Trophoblast cell (in vitro differentiated cells and primary cell): ENCODE data around the gene SIRPG.

ENCODE experiments used
- DNase-seq, 2 donors: peaks; one replicate each; pipeline ENCODE4 v3.0.0-alpha.2; 2016
- H2AFZ ChIP-seq: 2 replicates; pipeline ENCODE4 v1.6.1; 2013; ENCODE audit warnings: low read length, moderate library complexity, mild to moderate bottlenecking; ENCODE audit not compliant: insufficient read depth, poor library complexity
- H2AK5ac ChIP-seq: 2 replicates; pipeline ENCODE4 v1.6.1; 2013; ENCODE audit warnings: mild to moderate bottlenecking, low read length
- H2BK120ac ChIP-seq: 2 replicates; pipeline ENCODE4 v1.6.1; 2013; ENCODE audit warnings: low read length, mild to moderate bottlenecking, moderate library complexity; ENCODE audit not compliant: insufficient read depth, poor library complexity
- H2BK12ac ChIP-seq: 2 replicates; pipeline ENCODE4 v1.6.1; 2013; ENCODE audit warnings: mild to moderate bottlenecking, low read length, moderate library complexity
- H2BK5ac ChIP-seq: 2 replicates; pipeline ENCODE4 v1.6.1; 2013; ENCODE audit warnings: low read length, low read depth, moderate library complexity, mild to moderate bottlenecking; ENCODE audit not compliant: poor library complexity
- H3K14ac ChIP-seq: 2 replicates; pipeline ENCODE4 v1.6.1; 2013; ENCODE audit warnings: mild to moderate bottlenecking, low read length
- H3K18ac ChIP-seq: 2 replicates; pipeline ENCODE4 v1.6.1; 2013; ENCODE audit warnings: mild to moderate bottlenecking, low read length
- H3K23ac ChIP-seq: 2 replicates; pipeline ENCODE4 v1.6.1; 2013; ENCODE audit warnings: low read length
- H3K27ac ChIP-seq: 2 replicates; pipeline ENCODE4 v1.5.1; 2013; ENCODE audit warnings: low read depth, mild to moderate bottlenecking, inconsistent platforms, low read length, moderate library complexity
- H3K27me3 ChIP-seq: 2 replicates; pipeline ENCODE4 v1.6.1; 2013; ENCODE audit warnings: inconsistent platforms, mild to moderate bottlenecking, low read length, moderate library complexity; ENCODE audit not compliant: insufficient read depth
- H3K36me3 ChIP-seq, 2 experiments: 1 replicate in 1 of 2; 2 replicates in 1 of 2; pipeline ENCODE4 v1.6.1; 2013; ENCODE audit warnings: low read length in 2 of 2, mild to moderate bottlenecking in 2 of 2, moderate library complexity in 1 of 2; ENCODE audit not compliant: insufficient read depth in 2 of 2, control insufficient read depth in 1 of 2
- H3K4ac ChIP-seq: 2 replicates; pipeline ENCODE4 v1.6.1; 2013; ENCODE audit warnings: low read depth, mild to moderate bottlenecking, low read length, moderate library complexity
- H3K4me1 ChIP-seq, 2 experiments: 1 replicate in 1 of 2; 2 replicates in 1 of 2; pipeline ENCODE4 v1.6.1; 2013; ENCODE audit warnings: low read length in 2 of 2, mild to moderate bottlenecking in 2 of 2, moderate library complexity in 1 of 2; ENCODE audit not compliant: insufficient read depth in 2 of 2, control insufficient read depth in 1 of 2
- H3K4me2 ChIP-seq: 2 replicates; pipeline ENCODE4 v1.6.1; 2013; ENCODE audit warnings: inconsistent platforms, mild to moderate bottlenecking, low read length, moderate library complexity
- H3K4me3 ChIP-seq: 2 replicates; pipeline ENCODE4 v1.5.1; 2013; ENCODE audit warnings: mild to moderate bottlenecking, low read depth, low read length, inconsistent platforms
- H3K79me1 ChIP-seq: one replicate; pipeline ENCODE4 v1.6.1; 2013; ENCODE audit warnings: low read length
- H3K79me2 ChIP-seq: 2 replicates; pipeline ENCODE4 v1.6.1; 2013; ENCODE audit warnings: low read length, mild to moderate bottlenecking; ENCODE audit not compliant: control insufficient read depth, insufficient read depth, poor library complexity
- H3K9ac ChIP-seq: 2 replicates; pipeline ENCODE4 v1.6.1; 2013; ENCODE audit warnings: mild to moderate bottlenecking, low read length
- H3K9me3 ChIP-seq: 2 replicates; pipeline ENCODE4 v1.6.1; 2013; ENCODE audit warnings: low read depth, mild to moderate bottlenecking, control low read depth, inconsistent platforms, low read length; ENCODE audit not compliant: insufficient read depth
- H4K12ac ChIP-seq: 2 replicates; pipeline ENCODE4 v1.6.1; 2013; ENCODE audit warnings: low read depth, mild to moderate bottlenecking, low read length, moderate library complexity
- H4K8ac ChIP-seq: 2 replicates; pipeline ENCODE4 v1.6.1; 2013; ENCODE audit warnings: low read depth, mild to moderate bottlenecking, low read length, moderate library complexity
- H4K91ac ChIP-seq: one replicate; pipeline ENCODE4 v1.6.1; 2013; ENCODE audit warnings: low read depth, mild to moderate bottlenecking, low read length, moderate library complexity
- whole genome bisulfite sequencing: extraction: QIAGEN DNeasy Blood & Tissue Kit; methylation state at CpG from one replicate; pipeline ENCODE4 v1.1.7; 2013; ENCODE audit warnings: missing lambda C conversion rate; ENCODE audit not compliant: insufficient read length, insufficient coverage; ENCODE audit errors: extremely low coverage; 5-methylcytosine and 5-hydroxymethylcytosine counted together

The SIRPG gene

GRCh38 chr20:1687053-1687452, 29.5 kb upstream of the SIRPG start:
- no peak overlapping the region for H3K4me3 ChIP-seq
- H3K9ac ChIP-seq: no peak overlapping the region
- H2BK12ac ChIP-seq: no peak overlapping the region
- H2AK5ac ChIP-seq: no peak overlapping the region
- H3K27ac ChIP-seq: no peak overlapping the region
- no peaks in the 10 kb centered on the region for H3K4me1 ChIP-seq
- H2BK120ac ChIP-seq: no peak overlapping the region
- H4K12ac ChIP-seq: no peak overlapping the region
- no peak overlapping the region for H3K18ac ChIP-seq
- H2BK5ac ChIP-seq: no peak overlapping the region
- no peaks in the 10 kb centered on the region for H3K36me3 ChIP-seq
- peaks cover 3% of the 10 kb centered on the region for H3K9me3 ChIP-seq
- H4K8ac ChIP-seq: no peak overlapping the region
- H4K91ac ChIP-seq: no peak overlapping the region
- no peaks in the 10 kb centered on the region for H3K27me3 ChIP-seq
- H3K4me2 ChIP-seq: no peak overlapping the region
- H3K23ac ChIP-seq: no peak overlapping the region
- H3K14ac ChIP-seq: no peak overlapping the region
- H2AFZ ChIP-seq: no peak overlapping the region
- H3K79me1 ChIP-seq: no peaks in the 10 kb centered on the region
- H3K4ac ChIP-seq: no peak overlapping the region
- no peaks in the 10 kb centered on the region for H3K79me2 ChIP-seq
- no peak for DNase-seq

GRCh38 chr20:1686151-1686748, 28.7 kb upstream of the SIRPG start:
- Histone ChIP-seq H2BK12ac (no peak overlapping the region), H4K8ac (no peak overlapping the region), H3K79me1 (no peaks in the 10 kb centered on the region), H2BK120ac (no peak overlapping the region), H3K27ac (no peak overlapping the region), H3K9ac (no peak overlapping the region), H2BK5ac (no peak overlapping the region), H3K4me3 (no peak overlapping the region), H3K9me3 (peaks cover 3% of the 10 kb centered on the region), H3K79me2 (no peaks in the 10 kb centered on the region), H3K18ac (no peak overlapping the region), H3K36me3 (no peaks in the 10 kb centered on the region), H3K4me2 (no peak overlapping the region), H3K4me1 (no peaks in the 10 kb centered on the region), H4K12ac (no peak overlapping the region), H3K14ac (no peak overlapping the region), H2AK5ac (no peak overlapping the region), H3K27me3 (no peaks in the 10 kb centered on the region), H3K23ac (no peak overlapping the region), H2AFZ (no peak overlapping the region), H4K91ac (no peak overlapping the region), H3K4ac (no peak overlapping the region)
- no CpG with 5 or more reads among the region's 3 CpGs for WGBS
- DNase-seq: no peak

- Histone ChIP-seq H3K4me2 (no peak overlapping the region), H4K12ac (no peak overlapping the region), H4K91ac (no peak overlapping the region), H2AK5ac (no peak overlapping the region), H3K4me3 (no peak overlapping the region), H3K9ac (no peak overlapping the region), H3K27ac (no peak overlapping the region), H4K8ac (no peak overlapping the region), H3K23ac (no peak overlapping the region), H3K14ac (no peak overlapping the region), H2AFZ (no peak overlapping the region), H3K79me1 (no peaks in the 10 kb centered on the region), H3K9me3 (peaks cover 2% of the 10 kb centered on the region), H3K36me3 (no peaks in the 10 kb centered on the region), H3K18ac (no peak overlapping the region), H3K4ac (no peak overlapping the region), H2BK120ac (no peak overlapping the region), H3K79me2 (no peaks in the 10 kb centered on the region), H2BK12ac (no peak overlapping the region), H2BK5ac (no peak overlapping the region), H3K27me3 (no peaks in the 10 kb centered on the region), H3K4me1 (no peaks in the 10 kb centered on the region)
- WGBS: no CpG with 5 or more reads among the region's 5 CpGs
- DNase-seq: no peak
Measured at GRCh38 chr20:1685304-1686052, 27.9 kb upstream of the SIRPG start.

GRCh38 chr20:1684872-1685271, 27.3 kb upstream of the SIRPG start:
- Histone ChIP-seq H3K18ac (no peak overlapping the region), H4K8ac (no peak overlapping the region), H2AFZ (no peak overlapping the region), H3K27ac (no peak overlapping the region), H3K4ac (no peak overlapping the region), H3K36me3 (no peaks in the 10 kb centered on the region), H4K12ac (no peak overlapping the region), H3K79me1 (no peaks in the 10 kb centered on the region), H2BK120ac (no peak overlapping the region), H3K4me2 (no peak overlapping the region), H4K91ac (no peak overlapping the region), H3K9ac (no peak overlapping the region), H3K9me3 (no peaks in the 10 kb centered on the region), H2BK5ac (no peak overlapping the region), H2BK12ac (no peak overlapping the region), H3K14ac (no peak overlapping the region), H3K23ac (no peak overlapping the region), H2AK5ac (no peak overlapping the region), H3K4me3 (no peak overlapping the region), H3K79me2 (no peaks in the 10 kb centered on the region), H3K4me1 (no peaks in the 10 kb centered on the region), H3K27me3 (no peaks in the 10 kb centered on the region)
- WGBS: no CpG with 5 or more reads among the region's 1 CpG
- DNase-seq: no peak
